KMS-11 (cell line): Measurements from ENCODE around the gene NKAIN2.

Experiments
- H2AFZ ChIP-seq: fragments of 200-600 bp; sonication (generic); 2 replicates; pipeline ENCODE4 v1.6.1; 2016; ENCODE audit warnings: antibody characterized with exemption, mixed run types, low read depth
- H3K27ac ChIP-seq: fragments of 200-600 bp; sonication (generic); 2 replicates; pipeline ENCODE4 v1.6.1; 2016; ENCODE audit warnings: mild to moderate bottlenecking, mixed run types
- H3K27me3 ChIP-seq: fragments of 200-600 bp; sonication (generic); 2 replicates; pipeline ENCODE4 v1.6.1; 2017; ENCODE audit warnings: mild to moderate bottlenecking, low read depth, mixed run types, moderate library complexity; ENCODE audit not compliant: insufficient read depth
- H3K36me3 ChIP-seq: fragments of 200-600 bp; sonication (generic); 2 replicates; pipeline ENCODE4 v1.6.1; 2017; ENCODE audit warnings: mild to moderate bottlenecking, mixed run types; ENCODE audit not compliant: insufficient read depth
- H3K4me1 ChIP-seq: fragments of 200-600 bp; sonication (generic); 2 replicates; pipeline ENCODE4 v1.6.1; 2016; ENCODE audit warnings: mild to moderate bottlenecking, low read depth, mixed run types; ENCODE audit not compliant: poor library complexity, severe bottlenecking
- H3K4me2 ChIP-seq: fragments of 200-600 bp; sonication (generic); 2 replicates; pipeline ENCODE4 v1.7.0; 2016; ENCODE audit warnings: mild to moderate bottlenecking, mixed run types
- H3K4me3 ChIP-seq: fragments of 200-600 bp; sonication (generic); IDR thresholded peaks from 2 replicates; pipeline ENCODE4 v1.6.1; 2017; ENCODE audit warnings: low read depth, low read length, mixed read lengths; ENCODE audit not compliant: insufficient read depth
- H3K79me2 ChIP-seq: fragments of 200-600 bp; sonication (generic); 2 replicates; pipeline ENCODE4 v1.6.1; 2016; ENCODE audit warnings: low read depth, mixed run types; ENCODE audit not compliant: insufficient read depth
- H3K9ac ChIP-seq: fragments of 200-600 bp; sonication (generic); 2 replicates; pipeline ENCODE4 v1.6.1; 2016; ENCODE audit warnings: mild to moderate bottlenecking, mixed run types
- H4K20me1 ChIP-seq: fragments of 200-600 bp; sonication (generic); 2 replicates; pipeline ENCODE4 v1.6.1; 2016; ENCODE audit warnings: mild to moderate bottlenecking, mixed run types; ENCODE audit not compliant: insufficient read depth
- CTCF ChIP-seq: fragments of 200-600 bp; sonication (generic); conservative IDR thresholded peaks from 2 replicates; pipeline ENCODE4 v1.6.1; 2017; ENCODE audit warnings: low read depth, mild to moderate bottlenecking, antibody characterized with exemption, low read length, moderate library complexity, mixed read lengths

Gene NKAIN2

GRCh38 chr6:123794190-123794589, 9.5 kb upstream of the NKAIN2 start:
- Histone ChIP-seq H3K4me1 (no peaks in the 10 kb centered on the region), H2AFZ (no peak overlapping the region), H3K79me2 (no peaks in the 10 kb centered on the region), H3K27me3 (no peaks in the 10 kb centered on the region), H3K36me3 (no peaks in the 10 kb centered on the region), H3K9ac (no peak overlapping the region), H4K20me1 (no peaks in the 10 kb centered on the region), H3K4me2 (no peak overlapping the region), H3K27ac (no peak overlapping the region), H3K4me3 (no peak overlapping the region)
- no peak for TF ChIP-seq CTCF

- TF ChIP-seq CTCF: no peak
- Histone ChIP-seq H3K79me2 (no peaks in the 10 kb centered on the region), H3K9ac (no peak overlapping the region), H3K36me3 (no peaks in the 10 kb centered on the region), H3K4me3 (no peak overlapping the region), H3K4me2 (no peak overlapping the region), H3K27me3 (no peaks in the 10 kb centered on the region), H4K20me1 (no peaks in the 10 kb centered on the region), H3K27ac (no peak overlapping the region), H2AFZ (no peak overlapping the region), H3K4me1 (no peaks in the 10 kb centered on the region)
Measured at GRCh38 chr6:123794799-123795198, 8.9 kb upstream of the NKAIN2 start.

- Histone ChIP-seq H3K4me3 (no peak overlapping the region), H3K36me3 (no peaks in the 10 kb centered on the region), H4K20me1 (no peaks in the 10 kb centered on the region), H2AFZ (no peak overlapping the region), H3K9ac (no peak overlapping the region), H3K27me3 (no peaks in the 10 kb centered on the region), H3K4me2 (no peak overlapping the region), H3K79me2 (no peaks in the 10 kb centered on the region), H3K4me1 (peaks cover 5% of the 10 kb centered on the region), H3K27ac (no peak overlapping the region)
- no peak for TF ChIP-seq CTCF
Measured at GRCh38 chr6:123801067-123801466, 2.6 kb upstream of the NKAIN2 start.

GRCh38 chr6:123802351-123802696, 1.3 kb upstream of the NKAIN2 start:
- Histone ChIP-seq H3K36me3 (no peaks in the 10 kb centered on the region), H3K4me2 (peak overlapping the region; percentile 57), H3K79me2 (no peaks in the 10 kb centered on the region), H3K27ac (no peak overlapping the region), H3K4me1 (peaks cover 5% of the 10 kb centered on the region), H2AFZ (peak overlapping the region; percentile 73; the same call in 1 of the 2 replicates), H4K20me1 (no peaks in the 10 kb centered on the region), H3K9ac (no peak overlapping the region), H3K27me3 (no peaks in the 10 kb centered on the region), H3K4me3 (no peak overlapping the region)
- no peak for TF ChIP-seq CTCF
